H9 (cell line): Measurements from ENCODE around the gene FOXK1. TPM values are rescaled to one million over a fixed set of nuclear protein-coding genes. Genes with fewer than 3 reads are reported as not detected.
A peak's percentile ranks its signal among the peaks of the same experiment; 100 is the strongest.

ENCODE experiments used
- DNase-seq: peaks from one replicate; pipeline ENCODE4 v3.0.0-alpha.2; 2017
- H2AFZ ChIP-seq: one replicate; pipeline ENCODE4 v1.6.1; 2013; ENCODE audit warnings: mild to moderate bottlenecking, low read length, control low read depth, moderate library complexity
- H2AK5ac ChIP-seq: 2 replicates; pipeline ENCODE4 v1.6.1; 2013; ENCODE audit warnings: low read length, control low read depth, mixed read lengths; ENCODE audit not compliant: insufficient read length
- H2BK120ac ChIP-seq: one replicate; pipeline ENCODE4 v1.6.1; 2013; ENCODE audit warnings: low read depth, mild to moderate bottlenecking, low read length, control low read depth, inconsistent platforms; ENCODE audit not compliant: poor library complexity, severe bottlenecking
- H2BK12ac ChIP-seq: 2 replicates; pipeline ENCODE4 v1.6.1; 2013; ENCODE audit warnings: low read length, control low read depth, mixed read lengths, low read depth; ENCODE audit not compliant: insufficient read length
- H2BK15ac ChIP-seq: 2 replicates; pipeline ENCODE4 v1.6.1; 2013; ENCODE audit warnings: low read depth, low read length, control low read depth
- H2BK20ac ChIP-seq: one replicate; pipeline ENCODE4 v1.6.1; 2013; ENCODE audit warnings: low read depth, mild to moderate bottlenecking, low read length, control low read depth, inconsistent platforms; ENCODE audit not compliant: poor library complexity, severe bottlenecking
- H2BK5ac ChIP-seq: 2 replicates; pipeline ENCODE4 v1.6.1; 2013; ENCODE audit warnings: low read length, control low read depth, mixed read lengths; ENCODE audit not compliant: insufficient read length
- H3K14ac ChIP-seq: 2 replicates; pipeline ENCODE4 v1.6.1; 2013; ENCODE audit warnings: low read length, control low read depth; ENCODE audit not compliant: insufficient read depth
- H3K18ac ChIP-seq: 2 replicates; pipeline ENCODE4 v1.6.1; 2013; ENCODE audit warnings: low read depth, mild to moderate bottlenecking, mixed read lengths, low read length, control low read depth; ENCODE audit not compliant: insufficient read length
- H3K23ac ChIP-seq: 2 replicates; pipeline ENCODE4 v1.6.1; 2013; ENCODE audit warnings: low read length, control low read depth, mixed read lengths, low read depth; ENCODE audit not compliant: insufficient read length
- H3K23me2 ChIP-seq: 2 replicates; pipeline ENCODE4 v1.6.1; 2013; ENCODE audit warnings: low read depth, mild to moderate bottlenecking, mixed read lengths, low read length, control low read depth; ENCODE audit not compliant: insufficient read length, poor library complexity, severe bottlenecking
- H3K27ac ChIP-seq: 2 replicates; pipeline ENCODE4 v1.5.1; 2013; ENCODE audit warnings: low read length, control low read depth, mixed read lengths, low read depth; ENCODE audit not compliant: insufficient read length
- H3K27me3 ChIP-seq: 2 replicates; pipeline ENCODE4 v1.6.1; 2013; ENCODE audit warnings: low read length, control low read depth, inconsistent platforms; ENCODE audit not compliant: insufficient read depth
- H3K4ac ChIP-seq: 2 replicates; pipeline ENCODE4 v1.6.1; 2013; ENCODE audit warnings: low read depth, mild to moderate bottlenecking, control low read depth, inconsistent platforms, low read length, moderate library complexity
- H3K4me1 ChIP-seq: 2 replicates; pipeline ENCODE4 v1.6.1; 2013; ENCODE audit warnings: low read length, control low read depth, inconsistent platforms; ENCODE audit not compliant: insufficient read depth
- H3K4me2 ChIP-seq: 2 replicates; pipeline ENCODE4 v1.6.1; 2013; ENCODE audit warnings: low read length, control low read depth, mixed read lengths; ENCODE audit not compliant: insufficient read length, insufficient read depth
- H3K56ac ChIP-seq: 2 replicates; pipeline ENCODE4 v1.6.1; 2013; ENCODE audit warnings: low read depth, mild to moderate bottlenecking, mixed read lengths, low read length, control low read depth; ENCODE audit not compliant: insufficient read length
- H3K79me1 ChIP-seq: 2 replicates; pipeline ENCODE4 v1.6.1; 2013; ENCODE audit warnings: low read depth, mild to moderate bottlenecking, moderate library complexity, low read length, control low read depth, inconsistent platforms; ENCODE audit not compliant: insufficient read depth, poor library complexity, severe bottlenecking
- H3K79me2 ChIP-seq: 2 replicates; pipeline ENCODE4 v1.6.1; 2013; ENCODE audit warnings: low read length, control low read depth, inconsistent platforms; ENCODE audit not compliant: insufficient read depth
- H3K9ac ChIP-seq: 2 replicates; pipeline ENCODE4 v1.6.1; 2013; ENCODE audit warnings: low read length, control low read depth, mixed read lengths; ENCODE audit not compliant: insufficient read length; ENCODE audit errors: extremely low read depth
- H3K9me3 ChIP-seq: one replicate; pipeline ENCODE4 v1.6.1; 2013; ENCODE audit warnings: low read depth, low read length, inconsistent platforms; ENCODE audit not compliant: control insufficient read depth
- H3T11ph ChIP-seq: one replicate; pipeline ENCODE4 v1.6.1; 2013; ENCODE audit warnings: mild to moderate bottlenecking, low read length, control low read depth, inconsistent platforms
- H4K20me1 ChIP-seq: one replicate; pipeline ENCODE4 v1.6.1; 2013; ENCODE audit not compliant: control insufficient read depth, insufficient read length, insufficient read depth
- H4K5ac ChIP-seq: 2 replicates; pipeline ENCODE4 v1.6.1; 2013; ENCODE audit warnings: low read depth, mild to moderate bottlenecking, mixed read lengths, low read length, control low read depth; ENCODE audit not compliant: insufficient read length
- H4K8ac ChIP-seq: replicated peaks from 2 replicates; pipeline ENCODE4 v1.6.1; 2013; ENCODE audit warnings: low read length, control low read depth, mixed read lengths, low read depth; ENCODE audit not compliant: insufficient read length
- H4K91ac ChIP-seq: 2 replicates; pipeline ENCODE4 v1.6.1; 2013; ENCODE audit warnings: low read depth, mild to moderate bottlenecking, moderate library complexity, mixed read lengths, low read length, control low read depth; ENCODE audit not compliant: insufficient read length
- H3K27ac Mint-ChIP-seq, 3 experiments: 2 replicates in 2 of 3; 3 replicates in 1 of 3; pipeline ENCODE4 v1.8.0; 2020 to 2021; ENCODE audit warnings: mixed read lengths in 3 of 3, mild to moderate bottlenecking in 1 of 3, moderate library complexity in 1 of 3
- H3K27me3 Mint-ChIP-seq: 2 replicates; pipeline ENCODE4 v1.8.0; 2021; ENCODE audit warnings: low read depth, mild to moderate bottlenecking, moderate library complexity, mixed read lengths
- H3K36me3 Mint-ChIP-seq, 3 experiments: 2 replicates in 2 of 3; 3 replicates in 1 of 3; pipeline ENCODE4 v1.8.0; 2020 to 2021; ENCODE audit warnings: low read depth in 3 of 3, mixed read lengths in 3 of 3; ENCODE audit not compliant: insufficient read depth in 1 of 3
- H3K4me1 Mint-ChIP-seq, 2 experiments: 2 replicates each; pipeline ENCODE4 v1.8.0; 2020; ENCODE audit warnings: mixed read lengths in 2 of 2
- H3K4me3 Mint-ChIP-seq, 2 experiments: 2 replicates in 1 of 2; 3 replicates in 1 of 2; pipeline ENCODE4 v1.8.0; 2020 to 2021; ENCODE audit warnings: mild to moderate bottlenecking in 2 of 2, mixed read lengths in 2 of 2, moderate library complexity in 1 of 2
- H3K9me3 Mint-ChIP-seq, 2 experiments: 2 replicates in 1 of 2; 3 replicates in 1 of 2; pipeline ENCODE4 v1.8.0; 2020; ENCODE audit warnings: mild to moderate bottlenecking in 2 of 2, mixed read lengths in 2 of 2, moderate library complexity in 1 of 2
- CTCF ChIP-seq: fragments of 200-600 bp; sonication (generic); conservative IDR thresholded peaks from 3 replicates; pipeline ENCODE4 v1.8.0; 2021; ENCODE audit warnings: antibody characterized with exemption, mild to moderate bottlenecking
- WGBS: extraction: QIAGEN DNeasy Blood & Tissue Kit; methylation state at CpG from one replicate; pipeline ENCODE4 v1.1.7; 2013; ENCODE audit warnings: missing lambda C conversion rate, low lambda C conversion rate, mixed read lengths; ENCODE audit not compliant: insufficient read length; ENCODE audit errors: extremely low coverage; 5-methylcytosine and 5-hydroxymethylcytosine counted together
- total RNA-seq: library from RNA; stranded (reverse); gene quantifications from 2 replicates; pipeline ENCODE4 v1.2.1, GENCODE V29; 2021

The FOXK1 gene
- total RNA-seq, 1 experiment from 2014 or later = 14.4 TPM

- no peak overlapping the region for H2BK120ac ChIP-seq
- no CpG with 5 or more reads among the region's 17 CpGs for WGBS
- no peak for TF ChIP-seq CTCF
Observed at GRCh38 chr7:4787541-4787940, 105.4 kb downstream of the FOXK1 start.

More at GRCh38 chr7:4787541-4787940, 105.4 kb downstream of the FOXK1 start:
- no peak overlapping the region for H2AK5ac ChIP-seq
- H3K27ac Mint-ChIP-seq = no peak overlapping the region
- no peak overlapping the region for H3K14ac ChIP-seq
- no peaks in the 10 kb centered on the region for H3K27me3 ChIP-seq
- peaks cover under 1% of the 10 kb centered on the region for H3K23me2 ChIP-seq
- H3K36me3 Mint-ChIP-seq = peaks cover 0 to 20% (median 4%) of the 10 kb centered on the region in 3 experiments; a peak in 4 of 7 replicates
- no peaks in the 10 kb centered on the region for H3K4me1 Mint-ChIP-seq
- no peak overlapping the region for H4K5ac ChIP-seq
- no peak overlapping the region for H2AFZ ChIP-seq
- no peaks in the 10 kb centered on the region for H3K4me1 ChIP-seq
- H3K4me3 Mint-ChIP-seq = no peak overlapping the region
- H4K20me1 ChIP-seq = no peaks in the 10 kb centered on the region
- H3K9ac ChIP-seq = no peak overlapping the region
- H3K56ac ChIP-seq = no peak overlapping the region
- no peak overlapping the region for H3K4ac ChIP-seq
- no peaks in the 10 kb centered on the region for H3K27me3 Mint-ChIP-seq
- H2BK15ac ChIP-seq = no peak overlapping the region
- no peak overlapping the region for H3K18ac ChIP-seq
- no peaks in the 10 kb centered on the region for H3K9me3 ChIP-seq
- no peak overlapping the region for H4K8ac ChIP-seq
- H3K79me1 ChIP-seq = no peaks in the 10 kb centered on the region
- H3K4me2 ChIP-seq = no peak overlapping the region
- H2BK5ac ChIP-seq = no peak overlapping the region
- no peak overlapping the region for H2BK12ac ChIP-seq
- peak; percentile 20 for DNase-seq
- H3K27ac ChIP-seq = no peak overlapping the region
- no peak overlapping the region for H2BK20ac ChIP-seq
- no peaks in the 10 kb centered on the region for H3K79me2 ChIP-seq
- no peak overlapping the region for H3K23ac ChIP-seq
- no peak overlapping the region for H3T11ph ChIP-seq
- no peaks in the 10 kb centered on the region for H3K9me3 Mint-ChIP-seq
- H4K91ac ChIP-seq = no peak overlapping the region
